ENCODE data around the gene GYS2. TPM values are rescaled to one million over a fixed set of nuclear protein-coding genes. Genes with fewer than 3 reads are reported as not detected.

Gene GYS2
- total and polyA plus RNA-seq, 9 of the 15 experiments (the other 6 are each of a cell fraction or from before 2014, with no cell fraction given) = not detected

DNA sequence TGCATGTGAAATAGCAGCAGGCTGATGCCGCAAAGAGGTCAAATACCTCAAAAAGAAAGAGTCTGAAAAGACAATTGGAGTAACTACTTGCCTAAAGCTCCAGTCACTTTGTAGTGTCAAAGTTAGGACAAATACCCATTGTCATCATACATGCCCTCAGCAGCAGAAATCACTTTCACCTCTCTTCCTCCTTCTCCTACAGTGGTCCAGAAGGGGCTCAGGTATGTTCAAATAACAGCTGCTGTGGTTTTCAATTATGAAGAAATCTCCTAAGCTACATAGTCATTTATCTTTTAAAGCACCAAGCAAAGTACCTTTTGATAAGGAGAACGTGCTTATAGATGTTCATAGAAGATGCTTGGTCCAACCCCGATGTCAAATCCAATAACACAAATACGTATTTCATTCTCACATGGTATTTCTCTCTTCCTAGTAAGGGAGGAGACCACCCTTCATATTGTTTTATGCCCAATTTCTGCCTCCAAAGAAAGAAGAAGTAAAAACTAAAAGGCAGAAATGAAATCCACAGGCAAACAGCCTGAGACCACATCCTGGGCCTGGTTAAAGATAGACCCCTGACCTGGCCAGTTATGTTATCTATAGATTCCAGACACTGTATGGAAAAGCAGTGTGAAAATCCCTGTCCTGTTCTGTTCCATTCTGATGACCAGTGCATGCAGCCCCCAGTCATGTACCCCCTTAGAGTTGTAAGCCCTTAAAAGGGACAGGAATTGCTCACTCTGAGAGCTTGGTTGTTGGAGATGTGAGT lies 23.7 kb downstream of the GYS2 start:
- no peak for FAIRE-seq
- Histone ChIP-seq H3K79me2 (ENCODE audit: control insufficient read depth, insufficient read depth, low read length) (no peaks in the 10 kb centered on the region), H3K9me1 (ENCODE audit: control insufficient read depth, insufficient read depth, low read length) (no peaks in the 10 kb centered on the region), H3K27ac (ENCODE audit: extremely low read depth, low read depth, low read length) (no peak overlapping the region), H3K9me3 (replicated peaks; ENCODE audit: control insufficient read depth, insufficient read depth, low read depth, low read length) (no peaks in the 10 kb centered on the region), H3K4me1 (replicated peaks in 1 of 2; ENCODE audit: control insufficient read depth in 2 of 2, insufficient read depth in 2 of 2, low read length in 2 of 2) (no peaks in the 10 kb centered on the region), H2AFZ (ENCODE audit: low read depth, low read length) (no peak overlapping the region), H4K20me1 (replicated peaks; ENCODE audit: control insufficient read depth, insufficient read depth, low read length) (no peaks in the 10 kb centered on the region), H3K27me3 (ENCODE audit: control insufficient read depth in 2 of 2, insufficient read depth in 2 of 2, low read length in 2 of 2) (no peaks in the 10 kb centered on the region), H3K36me3 (ENCODE audit: control insufficient read depth, insufficient read depth, low read length) (no peaks in the 10 kb centered on the region), H3K9ac (ENCODE audit: insufficient read depth in 1 of 2, low read depth in 2 of 2, low read length in 2 of 2) (no peak overlapping the region), H3K4me3 (no peak overlapping the region), H3K4me2 (ENCODE audit: insufficient read depth, low read length) (no peak overlapping the region)
- intact Hi-C loops (cut with micrococcal nuclease) = no loop called here
- CTCF ChIA-PET (ENCODE audit: low intra/inter-chr PET ratio) = no interaction called here
- no peak for DNase-seq (ENCODE audit: extremely low read depth in 1 of 4, low spot score in 3 of 4)
- POLR2A ChIA-PET = no interaction called here
- WGBS (ENCODE audit: insufficient coverage, low coverage, missing lambda C conversion rate) = 3% methylated on average over 4 of the region's 4 CpGs
- in situ Hi-C loops (cut with MboI) = no loop called here
- no TSS peak for BruUV-seq (replicated peaks)
- no peak for ATAC-seq
- TF ChIP-seq NFATC3 (IDR thresholded peaks at IDR 0.05) (no peak), ZNF57 (CRISPR knock-in tag; IDR thresholded peaks at IDR 0.05) (no peak), SAFB (IDR thresholded peaks at IDR 0.05; ENCODE audit: borderline replicate concordance, low read depth, low read length) (no peak), ELF4 (CRISPR knock-in tag; IDR thresholded peaks at IDR 0.05) (no peak), SMARCA5 (IDR thresholded peaks at IDR 0.05) (no peak), RB1 (IDR thresholded peaks at IDR 0.05; ENCODE audit: low read depth) (no peak), ZNF584 (CRISPR knock-in tag; IDR thresholded peaks at IDR 0.05; ENCODE audit: low read depth) (no peak), FOXK2 (conservative IDR thresholded peaks at IDR 0.05 in 1 of 2, IDR thresholded peaks at IDR 0.05 in 1 of 2; ENCODE audit: low read depth in 2 of 2) (no peak), ZNF197 (CRISPR knock-in tag; IDR thresholded peaks at IDR 0.05; ENCODE audit: low read depth) (no peak)
- TF ChIP-seq, protein P1, sequence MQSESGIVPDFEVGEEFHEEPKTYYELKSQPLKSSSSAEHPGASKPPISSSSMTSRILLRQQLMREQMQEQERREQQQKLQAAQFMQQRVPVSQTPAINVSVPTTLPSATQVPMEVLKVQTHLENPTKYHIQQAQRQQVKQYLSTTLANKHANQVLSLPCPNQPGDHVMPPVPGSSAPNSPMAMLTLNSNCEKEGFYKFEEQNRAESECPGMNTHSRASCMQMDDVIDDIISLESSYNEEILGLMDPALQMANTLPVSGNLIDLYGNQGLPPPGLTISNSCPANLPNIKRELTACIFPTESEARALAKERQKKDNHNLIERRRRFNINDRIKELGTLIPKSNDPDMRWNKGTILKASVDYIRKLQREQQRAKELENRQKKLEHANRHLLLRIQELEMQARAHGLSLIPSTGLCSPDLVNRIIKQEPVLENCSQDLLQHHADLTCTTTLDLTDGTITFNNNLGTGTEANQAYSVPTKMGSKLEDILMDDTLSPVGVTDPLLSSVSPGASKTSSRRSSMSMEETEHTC (IDR thresholded peaks at IDR 0.05) = no peak
- TF ChIP-seq, protein P2, sequence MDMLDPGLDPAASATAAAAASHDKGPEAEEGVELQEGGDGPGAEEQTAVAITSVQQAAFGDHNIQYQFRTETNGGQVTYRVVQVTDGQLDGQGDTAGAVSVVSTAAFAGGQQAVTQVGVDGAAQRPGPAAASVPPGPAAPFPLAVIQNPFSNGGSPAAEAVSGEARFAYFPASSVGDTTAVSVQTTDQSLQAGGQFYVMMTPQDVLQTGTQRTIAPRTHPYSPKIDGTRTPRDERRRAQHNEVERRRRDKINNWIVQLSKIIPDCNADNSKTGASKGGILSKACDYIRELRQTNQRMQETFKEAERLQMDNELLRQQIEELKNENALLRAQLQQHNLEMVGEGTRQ (CRISPR knock-in tag; IDR thresholded peaks at IDR 0.05) = no peak
- TF ChIP-seq, protein P3, sequence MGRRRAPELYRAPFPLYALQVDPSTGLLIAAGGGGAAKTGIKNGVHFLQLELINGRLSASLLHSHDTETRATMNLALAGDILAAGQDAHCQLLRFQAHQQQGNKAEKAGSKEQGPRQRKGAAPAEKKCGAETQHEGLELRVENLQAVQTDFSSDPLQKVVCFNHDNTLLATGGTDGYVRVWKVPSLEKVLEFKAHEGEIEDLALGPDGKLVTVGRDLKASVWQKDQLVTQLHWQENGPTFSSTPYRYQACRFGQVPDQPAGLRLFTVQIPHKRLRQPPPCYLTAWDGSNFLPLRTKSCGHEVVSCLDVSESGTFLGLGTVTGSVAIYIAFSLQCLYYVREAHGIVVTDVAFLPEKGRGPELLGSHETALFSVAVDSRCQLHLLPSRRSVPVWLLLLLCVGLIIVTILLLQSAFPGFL (CRISPR knock-in tag; IDR thresholded peaks at IDR 0.05) = no peak
- TF ChIP-seq, protein P4, sequence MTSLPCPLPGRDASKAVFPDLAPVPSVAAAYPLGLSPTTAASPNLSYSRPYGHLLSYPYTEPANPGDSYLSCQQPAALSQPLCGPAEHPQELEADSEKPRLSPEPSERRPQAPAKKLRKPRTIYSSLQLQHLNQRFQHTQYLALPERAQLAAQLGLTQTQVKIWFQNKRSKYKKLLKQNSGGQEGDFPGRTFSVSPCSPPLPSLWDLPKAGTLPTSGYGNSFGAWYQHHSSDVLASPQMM (CRISPR knock-in tag; IDR thresholded peaks at IDR 0.05) = no peak
- TF ChIP-seq, protein P5, sequence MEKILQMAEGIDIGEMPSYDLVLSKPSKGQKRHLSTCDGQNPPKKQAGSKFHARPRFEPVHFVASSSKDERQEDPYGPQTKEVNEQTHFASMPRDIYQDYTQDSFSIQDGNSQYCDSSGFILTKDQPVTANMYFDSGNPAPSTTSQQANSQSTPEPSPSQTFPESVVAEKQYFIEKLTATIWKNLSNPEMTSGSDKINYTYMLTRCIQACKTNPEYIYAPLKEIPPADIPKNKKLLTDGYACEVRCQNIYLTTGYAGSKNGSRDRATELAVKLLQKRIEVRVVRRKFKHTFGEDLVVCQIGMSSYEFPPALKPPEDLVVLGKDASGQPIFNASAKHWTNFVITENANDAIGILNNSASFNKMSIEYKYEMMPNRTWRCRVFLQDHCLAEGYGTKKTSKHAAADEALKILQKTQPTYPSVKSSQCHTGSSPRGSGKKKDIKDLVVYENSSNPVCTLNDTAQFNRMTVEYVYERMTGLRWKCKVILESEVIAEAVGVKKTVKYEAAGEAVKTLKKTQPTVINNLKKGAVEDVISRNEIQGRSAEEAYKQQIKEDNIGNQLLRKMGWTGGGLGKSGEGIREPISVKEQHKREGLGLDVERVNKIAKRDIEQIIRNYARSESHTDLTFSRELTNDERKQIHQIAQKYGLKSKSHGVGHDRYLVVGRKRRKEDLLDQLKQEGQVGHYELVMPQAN (IDR thresholded peaks at IDR 0.05; ENCODE audit: borderline replicate concordance) = no peak
- TF ChIP-seq, protein P6, sequence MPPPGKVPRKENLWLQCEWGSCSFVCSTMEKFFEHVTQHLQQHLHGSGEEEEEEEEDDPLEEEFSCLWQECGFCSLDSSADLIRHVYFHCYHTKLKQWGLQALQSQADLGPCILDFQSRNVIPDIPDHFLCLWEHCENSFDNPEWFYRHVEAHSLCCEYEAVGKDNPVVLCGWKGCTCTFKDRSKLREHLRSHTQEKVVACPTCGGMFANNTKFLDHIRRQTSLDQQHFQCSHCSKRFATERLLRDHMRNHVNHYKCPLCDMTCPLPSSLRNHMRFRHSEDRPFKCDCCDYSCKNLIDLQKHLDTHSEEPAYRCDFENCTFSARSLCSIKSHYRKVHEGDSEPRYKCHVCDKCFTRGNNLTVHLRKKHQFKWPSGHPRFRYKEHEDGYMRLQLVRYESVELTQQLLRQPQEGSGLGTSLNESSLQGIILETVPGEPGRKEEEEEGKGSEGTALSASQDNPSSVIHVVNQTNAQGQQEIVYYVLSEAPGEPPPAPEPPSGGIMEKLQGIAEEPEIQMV (tag; conservative IDR thresholded peaks at IDR 0.05; ENCODE audit: low read depth) = no peak

All from K562 (cell line).